GM12875 (cell line): ENCODE results near the gene TAF3.

Experiments used
- H3K4me3 ChIP-seq: one replicate; pipeline ENCODE4 v1.5.1; 2011; ENCODE audit warnings: low read depth, low read length, control low read depth
- TF ChIP-seq, protein P1 (sequence below): IDR thresholded peaks from 2 replicates; pipeline ENCODE4 v1.5.1; 2011; ENCODE audit warnings: low read depth, mild to moderate bottlenecking, control low read depth, inconsistent platforms, low read length, moderate library complexity, borderline replicate concordance; ENCODE audit not compliant: insufficient read depth

The TAF3 gene

DNA sequence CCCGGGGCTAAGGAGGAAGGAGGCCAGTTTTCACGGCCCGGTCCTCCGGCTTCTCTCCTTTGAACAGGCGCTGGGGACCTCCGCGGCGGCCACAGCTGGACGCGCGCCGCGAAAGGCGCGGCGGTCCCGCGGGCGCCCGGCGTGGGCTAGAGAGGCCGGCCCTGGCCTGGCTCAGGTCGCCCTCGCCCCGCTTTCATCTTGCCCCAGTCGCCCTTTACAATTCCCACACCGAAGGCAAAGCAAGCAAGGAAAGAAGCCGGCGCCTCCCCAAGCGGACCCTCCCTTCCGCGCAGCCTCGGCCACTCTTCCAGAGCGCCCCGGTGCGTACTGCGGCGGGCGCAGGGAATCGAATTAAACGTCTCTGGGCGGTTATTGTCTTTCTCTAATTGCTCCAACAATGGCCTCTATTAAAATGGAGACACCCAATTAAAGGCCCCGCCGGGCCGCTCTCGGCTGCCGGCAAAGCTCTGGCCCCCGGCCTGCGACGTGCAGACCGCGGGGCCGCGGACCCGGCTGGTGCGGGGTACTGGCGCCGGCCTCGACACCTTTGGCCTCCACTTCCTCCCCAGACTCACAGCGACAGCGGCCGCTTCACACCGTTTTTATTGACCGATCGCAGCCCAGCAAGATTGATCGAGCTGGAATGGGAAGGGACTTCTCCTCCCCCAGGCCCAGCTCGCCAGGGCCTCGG lies 231.7 kb downstream of the TAF3 start:
- TF ChIP-seq, protein P1, sequence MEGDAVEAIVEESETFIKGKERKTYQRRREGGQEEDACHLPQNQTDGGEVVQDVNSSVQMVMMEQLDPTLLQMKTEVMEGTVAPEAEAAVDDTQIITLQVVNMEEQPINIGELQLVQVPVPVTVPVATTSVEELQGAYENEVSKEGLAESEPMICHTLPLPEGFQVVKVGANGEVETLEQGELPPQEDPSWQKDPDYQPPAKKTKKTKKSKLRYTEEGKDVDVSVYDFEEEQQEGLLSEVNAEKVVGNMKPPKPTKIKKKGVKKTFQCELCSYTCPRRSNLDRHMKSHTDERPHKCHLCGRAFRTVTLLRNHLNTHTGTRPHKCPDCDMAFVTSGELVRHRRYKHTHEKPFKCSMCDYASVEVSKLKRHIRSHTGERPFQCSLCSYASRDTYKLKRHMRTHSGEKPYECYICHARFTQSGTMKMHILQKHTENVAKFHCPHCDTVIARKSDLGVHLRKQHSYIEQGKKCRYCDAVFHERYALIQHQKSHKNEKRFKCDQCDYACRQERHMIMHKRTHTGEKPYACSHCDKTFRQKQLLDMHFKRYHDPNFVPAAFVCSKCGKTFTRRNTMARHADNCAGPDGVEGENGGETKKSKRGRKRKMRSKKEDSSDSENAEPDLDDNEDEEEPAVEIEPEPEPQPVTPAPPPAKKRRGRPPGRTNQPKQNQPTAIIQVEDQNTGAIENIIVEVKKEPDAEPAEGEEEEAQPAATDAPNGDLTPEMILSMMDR, result no peak
- peak overlapping the region; percentile 49 for H3K4me3 ChIP-seq

DNA sequence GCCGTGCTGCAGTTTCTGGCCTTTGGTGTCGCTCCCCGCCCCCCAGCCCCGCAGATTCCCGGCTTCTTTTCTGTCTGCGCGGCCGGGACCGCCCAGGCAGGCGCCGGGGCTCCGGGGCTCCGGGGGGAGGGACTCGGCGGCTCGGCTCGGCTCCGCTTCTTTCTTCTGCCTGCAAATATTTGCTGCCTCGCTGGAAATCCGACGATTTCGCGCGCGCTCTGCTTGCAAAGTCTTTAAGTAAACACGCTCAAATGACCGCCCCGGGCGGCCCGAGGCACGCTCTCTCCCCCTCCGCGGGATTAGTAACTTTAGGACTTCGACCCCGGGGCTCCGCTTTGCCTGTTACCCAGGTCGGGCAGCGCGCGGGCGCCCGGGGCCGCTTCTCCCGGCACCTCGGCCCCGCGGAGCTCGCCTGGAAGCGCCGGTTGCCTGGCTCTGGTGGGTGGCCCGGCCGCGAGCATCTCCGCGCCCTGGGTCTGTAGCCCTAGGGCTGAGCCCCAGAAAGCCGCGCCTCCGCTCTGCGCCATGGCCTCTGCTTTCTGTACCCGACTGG lies 232.3 kb downstream of the TAF3 start:
- peak overlapping the region; percentile 49 for H3K4me3 ChIP-seq
- TF ChIP-seq, protein P1, result no peak

DNA sequence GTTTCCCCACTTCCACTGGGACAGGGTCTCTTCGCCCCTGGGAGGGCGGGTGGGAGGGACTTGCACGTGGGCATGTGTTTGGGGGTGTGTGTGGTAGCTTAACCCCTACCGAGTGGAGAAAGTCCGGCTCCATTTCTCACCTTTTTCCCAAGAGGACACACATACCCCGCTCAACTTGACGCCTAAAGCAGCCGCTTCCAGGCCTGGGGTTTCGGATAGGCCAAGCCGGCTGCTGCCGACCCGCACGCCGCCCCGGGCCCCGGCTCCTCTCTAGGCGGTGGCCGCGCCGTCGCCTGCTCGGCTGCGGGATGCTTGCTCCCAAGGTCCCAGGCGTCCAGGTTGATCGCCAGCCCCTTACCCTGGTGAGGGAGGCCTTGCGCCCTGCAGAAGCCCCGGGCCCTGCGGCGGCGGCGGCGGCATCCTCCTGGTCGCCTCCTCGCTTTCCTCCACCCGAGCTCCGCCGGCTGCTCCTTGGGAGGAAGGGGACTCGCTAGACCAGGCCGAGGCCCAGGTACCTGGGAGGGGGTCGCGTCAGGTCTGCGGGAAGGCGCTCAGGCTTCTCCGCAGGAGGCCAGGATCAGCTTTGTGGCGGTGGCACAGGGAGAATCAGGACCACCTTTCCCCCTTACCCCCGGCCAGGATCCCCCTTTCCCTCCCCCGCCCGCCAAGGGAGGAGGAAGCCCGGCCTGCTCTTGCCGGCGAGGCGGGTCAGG lies 233.0 kb downstream of the TAF3 start:
- H3K4me3 ChIP-seq, result peak overlapping the region; percentile 49

DNA sequence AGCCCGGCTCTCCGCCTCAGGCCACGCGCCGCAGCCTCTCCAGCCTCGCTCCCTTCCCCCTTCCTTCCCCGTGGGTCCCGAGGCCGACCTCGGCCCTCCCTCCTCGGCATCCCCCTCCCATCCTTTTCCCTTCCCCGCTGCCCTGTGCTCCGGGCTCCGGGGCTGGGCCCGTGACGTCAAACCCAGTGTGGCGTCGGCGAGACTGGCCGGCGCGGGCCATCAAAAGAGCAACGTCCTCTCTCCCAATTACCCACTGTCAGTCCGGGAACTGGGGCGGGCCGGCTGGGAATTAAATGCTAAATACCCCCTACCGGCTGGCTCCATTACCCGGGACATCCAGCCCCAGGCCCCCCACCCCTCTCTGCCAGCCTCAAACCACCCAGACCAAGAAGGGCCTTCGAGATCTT lies 233.5 kb downstream of the TAF3 start:
- TF ChIP-seq, protein P1, result no peak
- H3K4me3 ChIP-seq, result peak overlapping the region; percentile 31

More for the DNA sequence above, 233.0 kb downstream of the TAF3 start:
- TF ChIP-seq, protein P1, result no peak

DNA sequence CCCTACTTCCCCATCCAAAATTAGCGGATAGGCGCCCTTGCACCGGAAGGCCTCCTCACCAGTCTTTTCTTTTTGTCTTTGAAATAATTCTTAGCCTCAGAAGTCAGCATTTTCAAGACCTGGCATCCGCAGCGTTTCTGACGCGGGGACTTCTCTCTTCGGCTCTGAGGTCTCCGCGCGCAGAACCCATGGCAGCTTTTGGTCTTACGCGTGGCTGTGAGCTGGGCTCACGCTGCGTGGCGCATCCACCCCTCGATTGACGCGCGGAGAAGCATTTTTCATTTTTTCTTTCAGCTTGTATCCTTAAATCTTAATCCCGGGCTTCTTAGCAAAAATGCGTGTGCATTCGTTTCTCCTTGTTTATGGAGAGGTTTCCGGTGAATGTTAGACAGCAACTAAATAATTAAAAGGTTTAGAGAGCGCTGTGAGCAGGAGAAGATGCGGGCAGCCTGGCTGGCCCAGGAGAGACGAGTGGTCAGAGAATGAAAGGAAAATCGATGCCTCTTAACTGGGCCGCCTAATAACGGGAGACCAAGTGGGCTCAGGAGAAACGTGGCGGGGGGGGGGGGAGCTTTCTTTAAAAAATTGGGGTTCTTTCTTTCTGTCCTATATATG lies 234.1 kb downstream of the TAF3 start:
- H3K4me3 ChIP-seq, result peak overlapping the region; percentile 31
- TF ChIP-seq, protein P1, result no peak

DNA sequence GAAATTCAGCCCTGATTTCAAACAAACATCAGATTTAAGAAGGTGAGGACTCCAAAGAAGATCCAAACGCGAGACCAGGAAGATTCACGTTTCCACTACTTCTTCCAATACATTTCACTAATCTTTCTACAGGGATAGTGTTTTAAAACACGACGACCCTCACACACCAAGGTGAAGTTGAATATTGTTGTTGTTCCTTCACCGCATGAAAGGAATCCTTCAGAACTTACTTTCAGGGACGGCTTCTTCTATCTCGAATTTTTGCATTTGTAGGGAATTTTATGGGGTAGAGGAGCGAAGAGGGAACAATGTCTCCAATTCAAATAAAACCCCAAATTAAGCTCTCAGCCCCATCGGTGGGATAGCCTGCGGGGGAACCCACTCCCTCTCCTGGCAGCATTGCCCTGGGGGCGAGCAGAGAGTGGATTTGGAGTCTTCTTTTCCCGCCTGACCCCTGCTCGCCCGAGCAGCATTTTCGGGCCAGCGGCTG lies 234.7 kb downstream of the TAF3 start:
- TF ChIP-seq, protein P1, result no peak
- peak overlapping the region; percentile 27 for H3K4me3 ChIP-seq
